GM10847 (cell line): ENCODE data around the gene CPVL.

ENCODE experiments used
- POLR2A ChIP-seq: IDR thresholded peaks from 2 replicates; pipeline ENCODE4 v1.6.1; 2011; ENCODE audit not compliant: insufficient read length; ENCODE audit errors: extremely low read depth

CPVL gene

GRCh38 chr7:29146057-29146706, at the start of gene CPVL:
Gene CPVL, minus strand, starts transcription at chr7:29146537. Its CDS starts 25,476 bp downstream, at chr7:29121061.
- no peak for TF ChIP-seq POLR2A

GRCh38 chr7:29194594-29195427, 48.5 kb upstream of the CPVL start, which contains the start of gene CHN2:
Gene CHN2, plus strand, starts transcription at chr7:29194775.
- TF ChIP-seq POLR2A = no peak

GRCh38 chr7:29194206-29194593, 47.9 kb upstream of the CPVL start:
- TF ChIP-seq POLR2A = no peak

GRCh38 chr7:29193316-29194205, 47.2 kb upstream of the CPVL start:
- no peak for TF ChIP-seq POLR2A

GRCh38 chr7:29192811-29193210, 46.5 kb upstream of the CPVL start:
- no peak for TF ChIP-seq POLR2A

GRCh38 chr7:29192323-29192722, 46.0 kb upstream of the CPVL start:
- TF ChIP-seq POLR2A = no peak

- TF ChIP-seq POLR2A = no peak
Measured at GRCh38 chr7:29190349-29191045, 44.2 kb upstream of the CPVL start.

GRCh38 chr7:29189743-29190201, 43.4 kb upstream of the CPVL start:
- TF ChIP-seq POLR2A = no peak

GRCh38 chr7:29185613-29186012, 39.3 kb upstream of the CPVL start:
- no peak for TF ChIP-seq POLR2A

- no peak for TF ChIP-seq POLR2A
Measured at GRCh38 chr7:29184599-29184998, 38.3 kb upstream of the CPVL start.

- no peak for TF ChIP-seq POLR2A
Measured at GRCh38 chr7:29179115-29179514, 32.8 kb upstream of the CPVL start.

GRCh38 chr7:29177963-29178600, 31.7 kb upstream of the CPVL start:
- no peak for TF ChIP-seq POLR2A

- TF ChIP-seq POLR2A = no peak
Measured at GRCh38 chr7:29173458-29173857, 27.1 kb upstream of the CPVL start.

- no peak for TF ChIP-seq POLR2A
Measured at GRCh38 chr7:29170781-29171180, 24.4 kb upstream of the CPVL start.
